Loucy (cell line): Measurements from ENCODE around the gene CFAP92.

ENCODE experiments used
- H2AFZ ChIP-seq: fragments of 200-600 bp; sonication (generic); 2 replicates; pipeline ENCODE4 v1.6.0; 2016; ENCODE audit warnings: antibody characterized with exemption, mild to moderate bottlenecking, low read length, moderate library complexity
- H3F3A ChIP-seq: fragments of 200-600 bp; 2 replicates; pipeline ENCODE4 v1.6.0; 2016; ENCODE audit warnings: antibody characterized with exemption, low read depth, mild to moderate bottlenecking
- H3K27me3 ChIP-seq: fragments of 200-600 bp; sonication (generic); 2 replicates; pipeline ENCODE4 v1.6.1; 2014; ENCODE audit warnings: low read length, mild to moderate bottlenecking; ENCODE audit not compliant: insufficient read depth, poor library complexity, severe bottlenecking
- H3K36me3 ChIP-seq: fragments of 200-600 bp; sonication (generic); 2 replicates; pipeline ENCODE4 v1.6.1; 2016; ENCODE audit warnings: low read length; ENCODE audit not compliant: insufficient read depth
- H3K4me1 ChIP-seq: fragments of 200-600 bp; sonication (generic); 2 replicates; pipeline ENCODE4 v1.5.1; 2014; ENCODE audit warnings: low read length, mild to moderate bottlenecking; ENCODE audit not compliant: insufficient read depth, poor library complexity, severe bottlenecking
- H3K4me2 ChIP-seq: fragments of 200-600 bp; sonication (generic); 2 replicates; pipeline ENCODE4 v1.6.0; 2014; ENCODE audit warnings: antibody characterized with exemption, low read length, low read depth, mild to moderate bottlenecking; ENCODE audit not compliant: poor library complexity, severe bottlenecking
- H3K4me3 ChIP-seq: fragments of 200-600 bp; sonication (generic); 2 replicates; pipeline ENCODE4 v1.5.1; 2014; ENCODE audit warnings: low read length, mild to moderate bottlenecking, mixed read lengths; ENCODE audit not compliant: poor library complexity, severe bottlenecking
- H3K79me2 ChIP-seq: fragments of 200-600 bp; sonication (generic); 2 replicates; pipeline ENCODE4 v1.6.1; 2014; ENCODE audit warnings: low read length; ENCODE audit not compliant: insufficient read depth
- H3K9ac ChIP-seq: fragments of 200-600 bp; sonication (generic); 2 replicates; pipeline ENCODE4 v1.6.0; 2014; ENCODE audit warnings: mild to moderate bottlenecking, low read depth, low read length, moderate library complexity; ENCODE audit not compliant: poor library complexity, severe bottlenecking
- H3K9me2 ChIP-seq: fragments of 200-600 bp; sonication (generic); replicated peaks from 2 replicates; pipeline ENCODE4 v1.6.1; 2016; ENCODE audit warnings: low read depth, low read length, mixed read lengths
- H3K9me3 ChIP-seq: fragments of 200-600 bp; sonication (generic); 2 replicates; pipeline ENCODE4 v1.6.1; 2014; ENCODE audit warnings: mild to moderate bottlenecking, antibody characterized with exemption, low read length, low read depth; ENCODE audit not compliant: insufficient read depth
- H4K20me1 ChIP-seq: fragments of 200-600 bp; sonication (generic); 2 replicates; pipeline ENCODE4 v1.6.0; 2014; ENCODE audit warnings: antibody characterized with exemption, low read length, mild to moderate bottlenecking; ENCODE audit not compliant: insufficient read depth, poor library complexity, severe bottlenecking
- CTCF ChIP-seq: fragments of 200-600 bp; sonication (generic); conservative IDR thresholded peaks from 2 replicates; pipeline ENCODE4 v1.5.1; 2014; ENCODE audit warnings: mild to moderate bottlenecking, antibody characterized with exemption, low read length
- EZH2phosphoT487 ChIP-seq: fragments of 200-600 bp; IDR thresholded peaks from 2 replicates; pipeline ENCODE4 v1.6.1; 2018; ENCODE audit warnings: antibody characterized with exemption, mild to moderate bottlenecking, moderate library complexity, borderline replicate concordance

The CFAP92 gene

GRCh38 chr3:128994173-128994512, 267 bp upstream of the CFAP92 start:
- Histone ChIP-seq H4K20me1 (no peaks in the 10 kb centered on the region), H3K36me3 (no peaks in the 10 kb centered on the region), H2AFZ (no peak overlapping the region), H3K9me2 (no peaks in the 10 kb centered on the region), H3K4me2 (no peak overlapping the region), H3K79me2 (no peaks in the 10 kb centered on the region), H3K9ac (no peak overlapping the region), H3F3A (peaks cover 12% of the 10 kb centered on the region; the same call in 1 of the 2 replicates), H3K4me3 (no peak overlapping the region), H3K9me3 (no peaks in the 10 kb centered on the region), H3K4me1 (peaks cover 55% of the 10 kb centered on the region), H3K27me3 (no peaks in the 10 kb centered on the region)
- no peak for TF ChIP-seq CTCF
- no peak for TF ChIP-seq EZH2phosphoT487

- Histone ChIP-seq H3K4me1 (peaks cover 43% of the 10 kb centered on the region), H2AFZ (no peak overlapping the region), H3F3A (peaks cover 2% of the 10 kb centered on the region; the same call in 1 of the 2 replicates), H4K20me1 (no peaks in the 10 kb centered on the region), H3K4me3 (no peak overlapping the region), H3K4me2 (no peak overlapping the region), H3K27me3 (no peaks in the 10 kb centered on the region), H3K9me3 (no peaks in the 10 kb centered on the region), H3K79me2 (no peaks in the 10 kb centered on the region), H3K9me2 (no peaks in the 10 kb centered on the region), H3K9ac (no peak overlapping the region), H3K36me3 (no peaks in the 10 kb centered on the region)
- TF ChIP-seq EZH2phosphoT487 (no peak), CTCF (no peak)
These were observed 883 bp downstream of the CFAP92 start for GRCh38 chr3:128992926-128993460.

GRCh38 chr3:128991355-128991895, 2.5 kb downstream of the CFAP92 start:
- Histone ChIP-seq H3K4me2 (peak overlapping the region; percentile 19), H3K36me3 (no peaks in the 10 kb centered on the region), H3F3A (no peaks in the 10 kb centered on the region), H3K9me3 (no peaks in the 10 kb centered on the region), H3K4me3 (no peak overlapping the region), H2AFZ (peak overlapping the region; percentile 35), H3K27me3 (no peaks in the 10 kb centered on the region), H4K20me1 (no peaks in the 10 kb centered on the region), H3K9me2 (no peaks in the 10 kb centered on the region), H3K4me1 (peaks cover 33% of the 10 kb centered on the region), H3K79me2 (no peaks in the 10 kb centered on the region), H3K9ac (no peak overlapping the region)
- no peak for TF ChIP-seq CTCF
